Breast epithelium (tissue), 4 donors: ENCODE measurements around the gene RASGEF1B. TPM values are rescaled to one million over a fixed set of nuclear protein-coding genes. Genes with fewer than 3 reads are reported as not detected.

Experiments
- DNase-seq, 2 donors: peaks; one replicate each; pipeline ENCODE4 v3.0.0-alpha.2; 2019; ENCODE audit warnings: low spot score in 2 of 2
- H3K27ac ChIP-seq, 2 donors: fragments of 200-600 bp; sonication (generic) in 1 of 2; one replicate each; pipeline ENCODE4 v1.5.1; 2016 to 2019; ENCODE audit warnings: mild to moderate bottlenecking in 1 of 2
- H3K27me3 ChIP-seq, 2 donors: fragments of 200-600 bp; sonication (generic) in 1 of 2; one replicate each; pipeline versions ENCODE4 v1.5.1 to v1.6.0; 2017 to 2019; ENCODE audit warnings: control low read depth in 1 of 2, mild to moderate bottlenecking in 1 of 2
- H3K36me3 ChIP-seq: fragments of 200-600 bp; one replicate; pipeline ENCODE4 v1.5.1; 2019
- H3K4me1 ChIP-seq, 2 donors: fragments of 200-600 bp; sonication (generic); one replicate each; pipeline ENCODE4 v1.5.1; 2016 to 2019; ENCODE audit warnings: control low read depth in 1 of 2
- H3K4me3 ChIP-seq, 3 donors: fragments of 200-600 bp; sonication (generic); 1 replicate in 2 of 3; 2 replicates in 1 of 3; pipeline ENCODE4 v1.5.1; 2016 to 2019; ENCODE audit warnings: mild to moderate bottlenecking in 3 of 3, moderate library complexity in 2 of 3
- H3K9me3 ChIP-seq, 2 donors: fragments of 200-600 bp; sonication (generic) in 1 of 2; one replicate each; pipeline ENCODE4 v1.5.1; 2016 to 2019; ENCODE audit warnings: control low read depth in 1 of 2
- CTCF ChIP-seq, 3 donors: fragments of 450-650 bp; IDR thresholded peaks; one replicate each; pipeline ENCODE4 v1.5.1; 2016 to 2017; ENCODE audit warnings: antibody characterized with exemption in 3 of 3, mild to moderate bottlenecking in 3 of 3, moderate library complexity in 3 of 3
- POLR2A ChIP-seq: fragments of 450-650 bp; IDR thresholded peaks from one replicate; pipeline ENCODE4 v1.6.1; 2016; ENCODE audit warnings: antibody characterized with exemption, mild to moderate bottlenecking, moderate library complexity
- POLR2AphosphoS5 ChIP-seq, 3 donors: sonication (generic); formaldehyde crosslinking; IDR thresholded peaks; one replicate each; pipeline ENCODE4 v1.6.1; 2017; ENCODE audit warnings: antibody characterized with exemption in 3 of 3
- intact Hi-C: fragments of 100-400 bp; cut with DNase I; formaldehyde crosslinking; loops from one replicate; pipeline ENCODE4 v1.15.1; 2023; ENCODE audit warnings: low total_unique reads
- total RNA-seq, 3 donors: library from RNA; depleted of rRNA; stranded (reverse); fragments of >200 nt; gene quantifications; one replicate each; pipeline ENCODE4 v1.1.0, GENCODE V29; 2016

Gene RASGEF1B
- total RNA-seq, 3 donors from 2014 or later = 16.4 to 45.8 (median 25.0) TPM

GRCh38 chr4:81431971-81432370 is 39.7 kb downstream of the RASGEF1B start:
- H3K27ac ChIP-seq = no peak overlapping the region
- H3K9me3 ChIP-seq = no peaks in the 10 kb centered on the region
- DNase-seq = no peak
- no peak overlapping the region for H3K4me3 ChIP-seq
- H3K36me3 ChIP-seq = no peaks in the 10 kb centered on the region
- H3K27me3 ChIP-seq = no peaks in the 10 kb centered on the region
- intact Hi-C loops = no loop called here
- H3K4me1 ChIP-seq = no peaks in the 10 kb centered on the region
- TF ChIP-seq POLR2AphosphoS5 (IDR thresholded peaks at IDR 0.05) = no peak

GRCh38 chr4:81429607-81430006 is 42.1 kb downstream of the RASGEF1B start:
- no peak for DNase-seq
- no peak overlapping the region for H3K4me3 ChIP-seq
- no peaks in the 10 kb centered on the region for H3K4me1 ChIP-seq
- intact Hi-C loops = no loop called here
- TF ChIP-seq CTCF (IDR thresholded peaks at IDR 0.05) (no peak), POLR2A (no peak), POLR2AphosphoS5 (IDR thresholded peaks at IDR 0.05) (no peak)
- H3K27ac ChIP-seq = no peak overlapping the region
- no peaks in the 10 kb centered on the region for H3K9me3 ChIP-seq
- no peaks in the 10 kb centered on the region for H3K36me3 ChIP-seq
- H3K27me3 ChIP-seq = no peaks in the 10 kb centered on the region

- no peak overlapping the region for H3K27ac ChIP-seq
- H3K36me3 ChIP-seq = no peaks in the 10 kb centered on the region
- DNase-seq = no peak
- H3K9me3 ChIP-seq = no peaks in the 10 kb centered on the region
- no peaks in the 10 kb centered on the region for H3K27me3 ChIP-seq
- no peaks in the 10 kb centered on the region for H3K4me1 ChIP-seq
- H3K4me3 ChIP-seq = no peak overlapping the region
- TF ChIP-seq POLR2A (no peak), CTCF (IDR thresholded peaks at IDR 0.05) (no peak), POLR2AphosphoS5 (IDR thresholded peaks at IDR 0.05) (no peak)
- intact Hi-C loops = no loop called here
Measured at GRCh38 chr4:81429031-81429430, 42.7 kb downstream of the RASGEF1B start.

- TF ChIP-seq POLR2AphosphoS5 (IDR thresholded peaks at IDR 0.05) = no peak
- no peak for TF ChIP-seq POLR2A
- TF ChIP-seq CTCF (IDR thresholded peaks at IDR 0.05) = no peak
- Histone ChIP-seq H3K9me3 (no peaks in the 10 kb centered on the region), H3K27ac (no peak overlapping the region), H3K4me3 (no peak overlapping the region), H3K27me3 (no peaks in the 10 kb centered on the region), H3K4me1 (no peaks in the 10 kb centered on the region), H3K36me3 (no peaks in the 10 kb centered on the region)
- intact Hi-C loops = no loop called here
- DNase-seq = no peak
Measured at GRCh38 chr4:81428002-81428401, 43.7 kb downstream of the RASGEF1B start.

GRCh38 chr4:81427344-81427821 is 44.3 kb downstream of the RASGEF1B start:
- Histone ChIP-seq H3K9me3 (no peaks in the 10 kb centered on the region), H3K27ac (no peak overlapping the region), H3K4me3 (no peak overlapping the region), H3K4me1 (no peaks in the 10 kb centered on the region), H3K27me3 (no peaks in the 10 kb centered on the region), H3K36me3 (no peaks in the 10 kb centered on the region)
- intact Hi-C loops = no loop called here
- no peak for DNase-seq
- TF ChIP-seq POLR2A = no peak
- no peak for TF ChIP-seq POLR2AphosphoS5 (IDR thresholded peaks at IDR 0.05)
- TF ChIP-seq CTCF (IDR thresholded peaks at IDR 0.05) = no peak

- no peak for TF ChIP-seq CTCF (IDR thresholded peaks at IDR 0.05)
- no peak for TF ChIP-seq POLR2AphosphoS5 (IDR thresholded peaks at IDR 0.05)
- TF ChIP-seq POLR2A = no peak
- no peak overlapping the region for H3K4me3 ChIP-seq
- H3K27ac ChIP-seq = no peak overlapping the region
- H3K36me3 ChIP-seq = no peaks in the 10 kb centered on the region
- DNase-seq = no peak
- no peaks in the 10 kb centered on the region for H3K27me3 ChIP-seq
- no peaks in the 10 kb centered on the region for H3K4me1 ChIP-seq
- intact Hi-C loops = no loop called here
- H3K9me3 ChIP-seq = no peaks in the 10 kb centered on the region
Measured at GRCh38 chr4:81426770-81427289, 44.9 kb downstream of the RASGEF1B start.
